ENCODE measurements around the gene ACOT13. TPM values are rescaled to one million over a fixed set of nuclear protein-coding genes. Genes with fewer than 3 reads are reported as not detected.

The ACOT13 gene
- total RNA-seq, 1 donor from 2014 or later = 22.1 TPM

- peaks cover 8% of the 10 kb centered on the region for H3K4me1 Mint-ChIP-seq (ENCODE audit: unreplicated experiment)
- H3K4me3 Mint-ChIP-seq (ENCODE audit: unreplicated experiment) = no peak overlapping the region
- DNase-seq (ENCODE audit: low spot score) = no peak
Observed at GRCh38 chr6:24642061-24642460, 24.8 kb upstream of the ACOT13 start.

DNA sequence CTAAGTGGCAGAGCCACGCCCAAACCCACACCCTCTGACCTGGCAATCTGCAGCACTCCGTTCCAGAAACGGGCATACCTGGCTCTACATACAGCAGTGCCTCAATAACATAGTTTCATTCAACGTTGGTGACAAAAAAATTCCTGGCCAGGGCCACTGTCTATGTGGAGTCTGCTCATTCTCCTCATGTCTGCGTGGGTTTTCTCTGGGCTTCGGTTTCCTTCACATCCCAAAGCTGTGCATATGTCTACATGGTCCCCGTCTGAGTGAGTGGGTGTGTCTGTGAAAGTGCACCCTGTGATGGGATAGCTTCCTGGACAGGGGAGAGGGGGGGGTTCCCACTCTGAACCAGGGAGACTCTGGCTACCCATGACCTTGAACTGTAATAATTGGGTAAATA is 23.0 kb upstream of the ACOT13 start:
- Mint-ChIP-seq H3K9me3 (ENCODE audit: unreplicated experiment) (peaks cover 3% of the 10 kb centered on the region), H3K27ac (ENCODE audit: unreplicated experiment) (no peak overlapping the region), H3K4me3 (ENCODE audit: unreplicated experiment) (no peak overlapping the region), H3K4me1 (ENCODE audit: unreplicated experiment) (peaks cover 8% of the 10 kb centered on the region), H3K27me3 (ENCODE audit: unreplicated experiment) (no peaks in the 10 kb centered on the region), H3K36me3 (ENCODE audit: low read depth, unreplicated experiment) (no peaks in the 10 kb centered on the region)
- no peak for TF ChIP-seq CTCF (IDR thresholded peaks at IDR 0.05; ENCODE audit: unreplicated experiment)
- no peak for DNase-seq (ENCODE audit: low spot score)

More at GRCh38 chr6:24642061-24642460, 24.8 kb upstream of the ACOT13 start:
- H3K36me3 Mint-ChIP-seq (ENCODE audit: low read depth, unreplicated experiment) = no peaks in the 10 kb centered on the region
- no peak for TF ChIP-seq CTCF (IDR thresholded peaks at IDR 0.05; ENCODE audit: unreplicated experiment)
- peaks cover 4% of the 10 kb centered on the region for H3K9me3 Mint-ChIP-seq (ENCODE audit: unreplicated experiment)
- no peaks in the 10 kb centered on the region for H3K27me3 Mint-ChIP-seq (ENCODE audit: unreplicated experiment)
- no peak overlapping the region for H3K27ac Mint-ChIP-seq (ENCODE audit: unreplicated experiment)

GRCh38 chr6:24644377-24644776 is 22.5 kb upstream of the ACOT13 start:
- Mint-ChIP-seq H3K4me3 (ENCODE audit: unreplicated experiment) (no peak overlapping the region), H3K4me1 (ENCODE audit: unreplicated experiment) (peaks cover 8% of the 10 kb centered on the region), H3K27me3 (ENCODE audit: unreplicated experiment) (no peaks in the 10 kb centered on the region), H3K9me3 (ENCODE audit: unreplicated experiment) (no peaks in the 10 kb centered on the region), H3K36me3 (ENCODE audit: low read depth, unreplicated experiment) (no peaks in the 10 kb centered on the region), H3K27ac (ENCODE audit: unreplicated experiment) (no peak overlapping the region)
- no peak for TF ChIP-seq CTCF (IDR thresholded peaks at IDR 0.05; ENCODE audit: unreplicated experiment)
- DNase-seq (ENCODE audit: low spot score) = no peak

DNA sequence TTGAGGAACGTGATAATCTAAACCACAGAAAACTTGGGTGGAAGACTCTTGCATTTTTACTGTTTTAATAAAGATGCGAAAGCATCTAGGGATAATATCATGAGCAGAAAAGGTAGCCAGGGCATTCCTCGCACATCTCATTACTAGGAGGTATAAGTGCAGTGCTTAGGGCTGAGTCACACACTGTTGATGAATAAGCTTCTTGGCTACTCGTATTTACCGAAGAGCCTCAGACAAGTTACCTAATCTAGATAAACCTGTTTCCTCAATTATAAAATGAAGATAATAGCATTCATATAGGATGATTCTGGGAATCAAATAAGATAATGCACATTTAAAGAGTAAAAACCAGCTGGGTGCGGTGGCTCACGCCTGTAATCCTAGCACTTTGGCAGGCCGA is 20.1 kb upstream of the ACOT13 start:
- no peaks in the 10 kb centered on the region for H3K9me3 Mint-ChIP-seq (ENCODE audit: unreplicated experiment)
- DNase-seq (ENCODE audit: low spot score) = no peak
- H3K36me3 Mint-ChIP-seq (ENCODE audit: low read depth, unreplicated experiment) = peaks cover 2% of the 10 kb centered on the region
- TF ChIP-seq CTCF (IDR thresholded peaks at IDR 0.05; ENCODE audit: unreplicated experiment) = no peak
- H3K4me3 Mint-ChIP-seq (ENCODE audit: unreplicated experiment) = peak overlapping the region; percentile 94
- no peak overlapping the region for H3K27ac Mint-ChIP-seq (ENCODE audit: unreplicated experiment)
- peaks cover 8% of the 10 kb centered on the region for H3K4me1 Mint-ChIP-seq (ENCODE audit: unreplicated experiment)
- H3K27me3 Mint-ChIP-seq (ENCODE audit: unreplicated experiment) = no peaks in the 10 kb centered on the region

GRCh38 chr6:24648276-24648675 is 18.6 kb upstream of the ACOT13 start:
- H3K27me3 Mint-ChIP-seq (ENCODE audit: unreplicated experiment) = no peaks in the 10 kb centered on the region
- H3K36me3 Mint-ChIP-seq (ENCODE audit: low read depth, unreplicated experiment) = peaks cover 11% of the 10 kb centered on the region
- peaks cover 8% of the 10 kb centered on the region for H3K4me1 Mint-ChIP-seq (ENCODE audit: unreplicated experiment)
- no peak for DNase-seq (ENCODE audit: low spot score)
- TF ChIP-seq CTCF (IDR thresholded peaks at IDR 0.05; ENCODE audit: unreplicated experiment) = no peak
- no peak overlapping the region for H3K27ac Mint-ChIP-seq (ENCODE audit: unreplicated experiment)
- H3K4me3 Mint-ChIP-seq (ENCODE audit: unreplicated experiment) = no peak overlapping the region
- H3K9me3 Mint-ChIP-seq (ENCODE audit: unreplicated experiment) = no peaks in the 10 kb centered on the region

All from endothelial cell (in vitro differentiated cells).